HCT116 (cell line): ENCODE results near the gene ANKRD9. TPM values are rescaled to one million over a fixed set of nuclear protein-coding genes. Genes with fewer than 3 reads are reported as not detected.

Experiments
- ATAC-seq: fragments of 200-7000 bp; cut with Tn5 transposase; 2 replicates; pipeline ENCODE4 v1.9.1; 2020; ENCODE audit warnings: mild to moderate bottlenecking, moderate library complexity
- BruUV-seq: library from RNA; stranded (reverse); fragments of 400-500 nt; replicated peaks from 2 replicates; lab custom pipeline; 2021; lab: Mats Ljungman, UMichigan
- CTCF ChIA-PET: fragments of 300-600 bp; sonication (Branson Sonifier 250); formaldehyde crosslinking; loops from one replicate; lab custom pipeline; 2021; ENCODE audit warnings: antibody characterized with exemption; lab: Charles Lee
- POLR2A ChIA-PET: fragments of 300-600, 350-600 bp; sonication (Branson Sonifier 250); formaldehyde crosslinking; loops from one replicate; lab custom pipeline; 2021; ENCODE audit warnings: antibody characterized with exemption; lab: Charles Lee
- RAD21 ChIA-PET, 2 experiments: fragments of 300-600 bp; sonication (Branson Sonifier 250); formaldehyde crosslinking; loops; one replicate each; lab custom pipeline; 2023; ENCODE audit warnings: low total read pairs in 2 of 2; ENCODE audit not compliant: uncharacterized antibody in 2 of 2, unreplicated experiment in 2 of 2, low non-redundant PET in 1 of 2; lab: Charles Lee
- DNase-seq: peaks from one replicate; pipeline ENCODE4 v3.0.0-alpha.2; 2010; ENCODE audit warnings: low read depth, low spot score
- H2AFZ ChIP-seq: fragments of 200-600 bp; shearing (Covaris generic), sonication (generic); 2 replicates; pipeline ENCODE4 v1.6.1; 2017; ENCODE audit warnings: low read depth, mixed run types, mixed read lengths, antibody characterized with exemption, low read length; ENCODE audit not compliant: poor library complexity, severe bottlenecking
- H3K27ac ChIP-seq: 2 replicates; pipeline ENCODE4 v1.5.1; 2012; ENCODE audit warnings: low read depth, low read length
- H3K27me3 ChIP-seq: fragments of 200-600 bp; sonication (generic); 2 replicates; pipeline ENCODE4 v1.6.1; 2016; ENCODE audit warnings: mixed run types, low read length, mixed read lengths; ENCODE audit not compliant: insufficient read depth
- H3K36me3 ChIP-seq, 2 experiments: fragments of 200-500 bp in 1 of 2; fragments of 200-600 bp in 1 of 2; sonication (Bioruptor generic) in 1 of 2; sonication (generic) in 1 of 2; 2 replicates each; pipeline versions ENCODE4 v1.5.1 to v1.6.1; 2014 to 2016; ENCODE audit warnings: low read length in 2 of 2, inconsistent platforms in 1 of 2, mixed read lengths in 1 of 2, mixed run types in 1 of 2; ENCODE audit not compliant: insufficient read depth in 2 of 2, control insufficient read depth in 1 of 2
- H3K4me1 ChIP-seq, 2 experiments: fragments of 200-600 bp in 1 of 2; sonication (generic) in 1 of 2; 2 replicates each; pipeline versions ENCODE4 v1.5.1 to v1.6.1; 2012 to 2017; ENCODE audit warnings: low read length in 2 of 2, inconsistent platforms in 1 of 2, mild to moderate bottlenecking in 1 of 2, mixed read lengths in 1 of 2, mixed run types in 1 of 2, moderate library complexity in 1 of 2; ENCODE audit not compliant: insufficient read depth in 2 of 2, control insufficient read depth in 1 of 2
- H3K4me2 ChIP-seq: fragments of 200-600 bp; sonication (generic); 2 replicates; pipeline ENCODE4 v1.6.1; 2017; ENCODE audit warnings: mixed run types, low read length, mixed read lengths
- H3K4me3 ChIP-seq, 2 experiments: fragments of 200-600 bp in 1 of 2; sonication (generic) in 1 of 2; replicated peaks in 1 of 2; 2 replicates each; pipeline ENCODE4 v1.5.1; 2011 to 2016; ENCODE audit warnings: low read length in 2 of 2, control low read depth in 1 of 2, low read depth in 1 of 2, mild to moderate bottlenecking in 1 of 2, mixed read lengths in 1 of 2, mixed run types in 1 of 2
- H3K79me2 ChIP-seq: fragments of 200-600 bp; sonication (generic); 2 replicates; pipeline ENCODE4 v1.6.1; 2017; ENCODE audit warnings: mild to moderate bottlenecking, mixed run types, low read length, moderate library complexity, mixed read lengths; ENCODE audit not compliant: insufficient read depth
- H3K9ac ChIP-seq: fragments of 200-600 bp; sonication (generic); 2 replicates; pipeline ENCODE4 v1.6.1; 2016; ENCODE audit warnings: low read length, mixed read lengths
- H3K9me2 ChIP-seq: fragments of 200-600 bp; sonication (generic), shearing (Covaris generic); 2 replicates; pipeline ENCODE4 v1.6.1; 2017; ENCODE audit warnings: mixed run types, mild to moderate bottlenecking, moderate library complexity; ENCODE audit not compliant: insufficient read depth
- H3K9me3 ChIP-seq, 2 experiments: fragments of 200-500 bp in 1 of 2; fragments of 200-600 bp in 1 of 2; sonication (Bioruptor generic) in 1 of 2; sonication (generic) in 1 of 2; 2 replicates each; pipeline ENCODE4 v1.6.1; 2014 to 2017; ENCODE audit warnings: low read length in 2 of 2, mixed read lengths in 2 of 2, inconsistent platforms in 1 of 2, low read depth in 1 of 2, mild to moderate bottlenecking in 1 of 2, mixed run types in 1 of 2, moderate library complexity in 1 of 2; ENCODE audit not compliant: control insufficient read depth in 1 of 2, insufficient read depth in 1 of 2
- H4K20me1 ChIP-seq: fragments of 200-600 bp; sonication (generic), shearing (Covaris generic); 2 replicates; pipeline ENCODE4 v1.6.1; 2017; ENCODE audit warnings: mixed run types, mild to moderate bottlenecking, moderate library complexity; ENCODE audit not compliant: insufficient read depth
- EGR1 ChIP-seq: IDR thresholded peaks from 2 replicates; pipeline ENCODE4 v1.6.1; 2012; ENCODE audit warnings: low read depth
- ELF1 ChIP-seq: IDR thresholded peaks from 2 replicates; pipeline ENCODE4 v1.6.1; 2012; ENCODE audit warnings: low read depth, borderline replicate concordance
- EZH2 ChIP-seq: fragments of 200-600 bp; sonication (generic); IDR thresholded peaks from 2 replicates; pipeline ENCODE4 v1.6.1; 2017; ENCODE audit warnings: antibody characterized with exemption, mixed run types
- EZH2phosphoT487 ChIP-seq: fragments of 200-600 bp; IDR thresholded peaks from 2 replicates; pipeline ENCODE4 v1.6.1; 2018; ENCODE audit warnings: antibody characterized with exemption, borderline replicate concordance
- POLR2A ChIP-seq: IDR thresholded peaks from 2 replicates; pipeline ENCODE4 v1.7.0; 2011; ENCODE audit warnings: borderline replicate concordance; ENCODE audit not compliant: insufficient read depth, insufficient read length; ENCODE audit errors: extremely low read depth
- POLR2AphosphoS5 ChIP-seq: IDR thresholded peaks from 2 replicates; pipeline ENCODE4 v1.6.1; 2011; ENCODE audit warnings: mild to moderate bottlenecking, low read depth, low read length, moderate library complexity
- RAD21 ChIP-seq: IDR thresholded peaks from 2 replicates; pipeline ENCODE4 v1.6.1; 2012; ENCODE audit warnings: low read depth, mild to moderate bottlenecking
- SRF ChIP-seq: IDR thresholded peaks from 2 replicates; pipeline ENCODE4 v1.6.1; 2012; ENCODE audit warnings: low read depth
- TCF7L2 ChIP-seq: IDR thresholded peaks from 2 replicates; pipeline ENCODE4 v1.7.0; 2011; ENCODE audit warnings: borderline replicate concordance, inconsistent platforms; ENCODE audit not compliant: insufficient read depth, insufficient read length; ENCODE audit errors: extremely low read depth
- ZFX ChIP-seq: fragments of 450-650 bp; IDR thresholded peaks from 2 replicates; pipeline ENCODE4 v1.6.1; 2017
- intact Hi-C: fragments of 100-400 bp; cut with micrococcal nuclease; formaldehyde crosslinking; loops from 2 replicates; pipeline ENCODE4 v1.10.0; 2022
- total RNA-seq: library from RNA; stranded (reverse); gene quantifications from one replicate; pipeline ENCODE4 v1.2.1, GENCODE V29; 2021; ENCODE audit not compliant: unreplicated experiment
- TF ChIP-seq, protein P1 (sequence below): IDR thresholded peaks from 2 replicates; pipeline ENCODE4 v1.6.1; 2011; ENCODE audit warnings: mild to moderate bottlenecking, low read length, moderate library complexity; ENCODE audit not compliant: insufficient replicate concordance; ENCODE audit errors: extremely low read depth
- TF ChIP-seq, protein P2 (sequence below), 3 experiments: fragments of 200-600 bp in 1 of 3; sonication (generic) in 1 of 3; IDR thresholded peaks in 2 of 3; conservative IDR thresholded peaks in 1 of 3; 2 replicates each; pipeline ENCODE4 v1.5.1; 2012 to 2017; ENCODE audit warnings: low read depth in 2 of 3, low read length in 2 of 3, antibody characterized with exemption in 1 of 3, borderline replicate concordance in 1 of 3, control low read depth in 1 of 3, mild to moderate bottlenecking in 1 of 3, mixed read lengths in 1 of 3, mixed run types in 1 of 3, moderate library complexity in 1 of 3; ENCODE audit not compliant: insufficient read depth in 1 of 3
- TF ChIP-seq, protein P3 (sequence below): IDR thresholded peaks from 2 replicates; pipeline ENCODE4 v1.6.1; 2012; ENCODE audit warnings: low read depth
- TF ChIP-seq, protein P4 (sequence below): IDR thresholded peaks from 2 replicates; pipeline ENCODE4 v1.6.1; 2012
- TF ChIP-seq, protein P5 (sequence below): IDR thresholded peaks from 2 replicates; pipeline ENCODE4 v1.6.1; 2012

ANKRD9 gene
- total RNA-seq, 1 experiment from 2014 or later = 29.0 TPM

DNA sequence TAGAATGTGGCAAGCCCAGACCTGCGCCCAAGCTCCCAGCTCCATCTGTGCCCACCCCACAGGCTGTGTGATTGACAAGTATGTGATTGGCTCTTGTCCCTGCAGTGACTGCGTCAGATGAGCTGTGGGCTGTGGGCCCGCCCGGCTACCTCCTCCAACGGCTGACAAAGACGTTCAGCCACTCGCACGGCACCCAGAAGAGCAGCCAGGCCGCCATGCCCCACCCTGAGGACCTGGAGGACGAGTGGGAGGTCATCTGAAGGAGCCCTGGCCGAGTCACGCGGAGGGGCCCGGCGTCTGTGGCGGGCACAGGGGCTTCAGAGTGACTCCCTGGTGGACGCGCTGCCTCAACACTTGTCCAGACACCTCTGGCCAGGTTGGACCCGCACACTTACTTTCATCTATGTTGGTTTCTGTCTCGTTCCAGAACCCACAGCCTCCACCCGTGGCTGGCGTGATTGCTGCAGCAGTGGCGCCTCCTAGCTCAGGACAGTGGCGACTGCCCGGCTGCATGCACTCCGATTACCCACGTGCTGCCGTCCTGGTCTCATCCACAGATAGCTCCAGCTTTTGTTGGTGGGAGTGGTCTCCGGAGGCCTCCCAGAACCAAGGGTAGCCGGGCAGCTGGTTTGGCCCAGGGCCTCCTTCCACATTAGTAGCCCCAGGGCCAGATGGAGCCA lies 11.4 kb downstream of the ANKRD9 start:
- ChIA-PET CTCF (no interaction called here), POLR2A (no interaction called here), RAD21 (interaction anchor here in 1 of 2 experiments (1.1 kb wide), 1 partner anchor 60 kb away, joined by 4 read pairs; no protein-coding TSS in a partner anchor)
- no peak for DNase-seq
- intact Hi-C loops = no loop called here
- Histone ChIP-seq H2AFZ (no peak overlapping the region), H3K9me2 (no peaks in the 10 kb centered on the region), H4K20me1 (no peaks in the 10 kb centered on the region), H3K4me2 (no peak overlapping the region), H3K4me1 (no peaks in the 10 kb centered on the region), H3K79me2 (no peaks in the 10 kb centered on the region), H3K4me3 (no peak overlapping the region), H3K36me3 (no peaks in the 10 kb centered on the region), H3K9me3 (no peaks in the 10 kb centered on the region), H3K9ac (no peak overlapping the region), H3K27me3 (no peaks in the 10 kb centered on the region), H3K27ac (no peak overlapping the region)
- no TSS peak for BruUV-seq
- no peak for TF ChIP-seq EZH2phosphoT487
- no peak for TF ChIP-seq TCF7L2
- TF ChIP-seq ZFX = no peak
- TF ChIP-seq, protein P1, sequence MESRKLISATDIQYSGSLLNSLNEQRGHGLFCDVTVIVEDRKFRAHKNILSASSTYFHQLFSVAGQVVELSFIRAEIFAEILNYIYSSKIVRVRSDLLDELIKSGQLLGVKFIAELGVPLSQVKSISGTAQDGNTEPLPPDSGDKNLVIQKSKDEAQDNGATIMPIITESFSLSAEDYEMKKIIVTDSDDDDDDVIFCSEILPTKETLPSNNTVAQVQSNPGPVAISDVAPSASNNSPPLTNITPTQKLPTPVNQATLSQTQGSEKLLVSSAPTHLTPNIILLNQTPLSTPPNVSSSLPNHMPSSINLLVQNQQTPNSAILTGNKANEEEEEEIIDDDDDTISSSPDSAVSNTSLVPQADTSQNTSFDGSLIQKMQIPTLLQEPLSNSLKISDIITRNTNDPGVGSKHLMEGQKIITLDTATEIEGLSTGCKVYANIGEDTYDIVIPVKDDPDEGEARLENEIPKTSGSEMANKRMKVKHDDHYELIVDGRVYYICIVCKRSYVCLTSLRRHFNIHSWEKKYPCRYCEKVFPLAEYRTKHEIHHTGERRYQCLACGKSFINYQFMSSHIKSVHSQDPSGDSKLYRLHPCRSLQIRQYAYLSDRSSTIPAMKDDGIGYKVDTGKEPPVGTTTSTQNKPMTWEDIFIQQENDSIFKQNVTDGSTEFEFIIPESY = no peak
- no peak for TF ChIP-seq POLR2AphosphoS5
- no peak for TF ChIP-seq POLR2A
- peak; percentile 59 for TF ChIP-seq RAD21
- TF ChIP-seq SRF = no peak
- TF ChIP-seq, protein P2, sequence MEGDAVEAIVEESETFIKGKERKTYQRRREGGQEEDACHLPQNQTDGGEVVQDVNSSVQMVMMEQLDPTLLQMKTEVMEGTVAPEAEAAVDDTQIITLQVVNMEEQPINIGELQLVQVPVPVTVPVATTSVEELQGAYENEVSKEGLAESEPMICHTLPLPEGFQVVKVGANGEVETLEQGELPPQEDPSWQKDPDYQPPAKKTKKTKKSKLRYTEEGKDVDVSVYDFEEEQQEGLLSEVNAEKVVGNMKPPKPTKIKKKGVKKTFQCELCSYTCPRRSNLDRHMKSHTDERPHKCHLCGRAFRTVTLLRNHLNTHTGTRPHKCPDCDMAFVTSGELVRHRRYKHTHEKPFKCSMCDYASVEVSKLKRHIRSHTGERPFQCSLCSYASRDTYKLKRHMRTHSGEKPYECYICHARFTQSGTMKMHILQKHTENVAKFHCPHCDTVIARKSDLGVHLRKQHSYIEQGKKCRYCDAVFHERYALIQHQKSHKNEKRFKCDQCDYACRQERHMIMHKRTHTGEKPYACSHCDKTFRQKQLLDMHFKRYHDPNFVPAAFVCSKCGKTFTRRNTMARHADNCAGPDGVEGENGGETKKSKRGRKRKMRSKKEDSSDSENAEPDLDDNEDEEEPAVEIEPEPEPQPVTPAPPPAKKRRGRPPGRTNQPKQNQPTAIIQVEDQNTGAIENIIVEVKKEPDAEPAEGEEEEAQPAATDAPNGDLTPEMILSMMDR (IDR thresholded peaks at IDR 0.05 in 2 of 3, conservative IDR thresholded peaks at IDR 0.05 in 1 of 3; ENCODE audit: borderline replicate concordance in 1 of 3, insufficient read depth in 1 of 3, low read depth in 2 of 3, low read length in 2 of 3) = peak; percentile 16 to 49 (median 46); a peak in 5 of 6 replicates
- TF ChIP-seq, protein P3, sequence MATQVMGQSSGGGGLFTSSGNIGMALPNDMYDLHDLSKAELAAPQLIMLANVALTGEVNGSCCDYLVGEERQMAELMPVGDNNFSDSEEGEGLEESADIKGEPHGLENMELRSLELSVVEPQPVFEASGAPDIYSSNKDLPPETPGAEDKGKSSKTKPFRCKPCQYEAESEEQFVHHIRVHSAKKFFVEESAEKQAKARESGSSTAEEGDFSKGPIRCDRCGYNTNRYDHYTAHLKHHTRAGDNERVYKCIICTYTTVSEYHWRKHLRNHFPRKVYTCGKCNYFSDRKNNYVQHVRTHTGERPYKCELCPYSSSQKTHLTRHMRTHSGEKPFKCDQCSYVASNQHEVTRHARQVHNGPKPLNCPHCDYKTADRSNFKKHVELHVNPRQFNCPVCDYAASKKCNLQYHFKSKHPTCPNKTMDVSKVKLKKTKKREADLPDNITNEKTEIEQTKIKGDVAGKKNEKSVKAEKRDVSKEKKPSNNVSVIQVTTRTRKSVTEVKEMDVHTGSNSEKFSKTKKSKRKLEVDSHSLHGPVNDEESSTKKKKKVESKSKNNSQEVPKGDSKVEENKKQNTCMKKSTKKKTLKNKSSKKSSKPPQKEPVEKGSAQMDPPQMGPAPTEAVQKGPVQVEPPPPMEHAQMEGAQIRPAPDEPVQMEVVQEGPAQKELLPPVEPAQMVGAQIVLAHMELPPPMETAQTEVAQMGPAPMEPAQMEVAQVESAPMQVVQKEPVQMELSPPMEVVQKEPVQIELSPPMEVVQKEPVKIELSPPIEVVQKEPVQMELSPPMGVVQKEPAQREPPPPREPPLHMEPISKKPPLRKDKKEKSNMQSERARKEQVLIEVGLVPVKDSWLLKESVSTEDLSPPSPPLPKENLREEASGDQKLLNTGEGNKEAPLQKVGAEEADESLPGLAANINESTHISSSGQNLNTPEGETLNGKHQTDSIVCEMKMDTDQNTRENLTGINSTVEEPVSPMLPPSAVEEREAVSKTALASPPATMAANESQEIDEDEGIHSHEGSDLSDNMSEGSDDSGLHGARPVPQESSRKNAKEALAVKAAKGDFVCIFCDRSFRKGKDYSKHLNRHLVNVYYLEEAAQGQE = no peak
- TF ChIP-seq, protein P4, sequence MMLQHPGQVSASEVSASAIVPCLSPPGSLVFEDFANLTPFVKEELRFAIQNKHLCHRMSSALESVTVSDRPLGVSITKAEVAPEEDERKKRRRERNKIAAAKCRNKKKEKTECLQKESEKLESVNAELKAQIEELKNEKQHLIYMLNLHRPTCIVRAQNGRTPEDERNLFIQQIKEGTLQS = no peak
- TF ChIP-seq, protein P5, sequence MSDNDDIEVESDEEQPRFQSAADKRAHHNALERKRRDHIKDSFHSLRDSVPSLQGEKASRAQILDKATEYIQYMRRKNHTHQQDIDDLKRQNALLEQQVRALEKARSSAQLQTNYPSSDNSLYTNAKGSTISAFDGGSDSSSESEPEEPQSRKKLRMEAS = no peak
- TF ChIP-seq EGR1 = no peak
- no peak for TF ChIP-seq EZH2
- no peak for TF ChIP-seq ELF1
- peak; percentile 64 for ATAC-seq
